Endodermal cell (in vitro differentiated cells): Measurements from ENCODE around the gene UEVLD. TPM values are rescaled to one million over a fixed set of nuclear protein-coding genes. Genes with fewer than 3 reads are reported as not detected.
"Not testable (repeated sequence)": the region's sequence is repeated elsewhere in the genome, so short reads cannot be mapped to it uniquely, and the experiment has no call there.

Experiments
- DNase-seq: peaks from one replicate; pipeline ENCODE4 v3.0.0-alpha.2; 2017
- H3K27ac ChIP-seq: 2 replicates; pipeline ENCODE4 v1.5.1; 2013; ENCODE audit warnings: mild to moderate bottlenecking, low read depth, low read length, moderate library complexity
- H3K27me3 ChIP-seq: 2 replicates; pipeline ENCODE4 v1.6.1; 2013; ENCODE audit warnings: mild to moderate bottlenecking, low read length, moderate library complexity; ENCODE audit not compliant: insufficient read depth, control insufficient read depth, poor library complexity, severe bottlenecking
- H3K36me3 ChIP-seq: 2 replicates; pipeline ENCODE4 v1.7.0; 2013; ENCODE audit warnings: mild to moderate bottlenecking, low read length, moderate library complexity; ENCODE audit not compliant: control insufficient read depth, insufficient read depth
- H3K4me1 ChIP-seq: one replicate; pipeline ENCODE4 v1.7.0; 2013; ENCODE audit warnings: low read length; ENCODE audit not compliant: control insufficient read depth, insufficient read depth
- H3K4me3 ChIP-seq: 2 replicates; pipeline ENCODE4 v1.5.1; 2013; ENCODE audit warnings: mild to moderate bottlenecking, low read length, moderate library complexity
- H3K9ac ChIP-seq: 2 replicates; pipeline ENCODE4 v1.6.1; 2013; ENCODE audit warnings: mild to moderate bottlenecking, low read length, moderate library complexity; ENCODE audit not compliant: poor library complexity, severe bottlenecking; ENCODE audit errors: extremely low read depth
- H3K9me3 ChIP-seq: 2 replicates; pipeline ENCODE4 v1.6.1; 2013; ENCODE audit warnings: mild to moderate bottlenecking, low read length, moderate library complexity; ENCODE audit not compliant: control insufficient read depth
- H3K27ac Mint-ChIP-seq: 2 replicates; pipeline ENCODE4 v1.8.0; 2020; ENCODE audit warnings: mixed read lengths
- H3K27me3 Mint-ChIP-seq: 2 replicates; pipeline ENCODE4 v1.8.0; 2021; ENCODE audit warnings: mild to moderate bottlenecking, mixed read lengths; ENCODE audit not compliant: insufficient read depth
- H3K36me3 Mint-ChIP-seq: 2 replicates; pipeline ENCODE4 v1.8.0; 2020; ENCODE audit warnings: low read depth, mixed read lengths
- H3K4me1 Mint-ChIP-seq: 2 replicates; pipeline ENCODE4 v1.8.0; 2020; ENCODE audit warnings: mixed read lengths
- H3K4me3 Mint-ChIP-seq: 2 replicates; pipeline ENCODE4 v1.8.0; 2020; ENCODE audit warnings: mild to moderate bottlenecking, moderate library complexity, mixed read lengths
- H3K9me3 Mint-ChIP-seq: 2 replicates; pipeline ENCODE4 v1.8.0; 2020; ENCODE audit warnings: mild to moderate bottlenecking, mixed read lengths
- WGBS, 2 experiments: methylation state at CpG; one replicate each; pipeline versions ENCODE4 v1.1.5 to v1.1.7; 2013; ENCODE audit warnings: missing lambda C conversion rate in 2 of 2, mixed read lengths in 1 of 2; ENCODE audit not compliant: insufficient coverage in 1 of 2, insufficient read length in 1 of 2; 5-methylcytosine and 5-hydroxymethylcytosine counted together
- total RNA-seq, 2 donors: library from RNA; stranded (reverse); fragmentation: NEBNext Ultra II Directional in 1 of 2; extraction: Animal tissue kit (Norgen Biotek cat#: 25700) in 1 of 2; gene quantifications; 2 replicates in 1 of 2; 3 replicates in 1 of 2; pipeline ENCODE4 v1.2.1, GENCODE V29; 2021
- TF ChIP-seq, protein P1 (sequence below): fragments of 200-600 bp; sonication (generic); conservative IDR thresholded peaks from 2 replicates; pipeline ENCODE4 v1.5.0; 2021; ENCODE audit warnings: antibody characterized with exemption, mild to moderate bottlenecking

The UEVLD gene
- total RNA-seq, 2 donors from 2014 or later = 14.4 to 15.0 TPM

- Mint-ChIP-seq H3K9me3 (no peaks in the 10 kb centered on the region), H3K36me3 (peaks cover 36% of the 10 kb centered on the region), H3K4me1 (peaks cover 5% of the 10 kb centered on the region), H3K4me3 (no peak within 1 kb of the TSS), H3K27me3 (no peaks in the 10 kb centered on the region), H3K27ac (no peak within 1 kb of the TSS)
- no peak for DNase-seq
- H3K36me3 ChIP-seq = peaks cover 24% of the 10 kb centered on the region
- H3K27me3 ChIP-seq = no peaks in the 10 kb centered on the region
- 89 to 93% methylated on average over 6 of the region's 7 CpGs for WGBS, 2 experiments
- peaks cover 3% of the 10 kb centered on the region for H3K4me1 ChIP-seq
- no peak within 1 kb of the TSS for H3K4me3 ChIP-seq
- no peaks in the 10 kb centered on the region for H3K9me3 ChIP-seq
- no peak within 1 kb of the TSS for H3K9ac ChIP-seq
- no peak within 1 kb of the TSS for H3K27ac ChIP-seq
- TF ChIP-seq, protein P1, sequence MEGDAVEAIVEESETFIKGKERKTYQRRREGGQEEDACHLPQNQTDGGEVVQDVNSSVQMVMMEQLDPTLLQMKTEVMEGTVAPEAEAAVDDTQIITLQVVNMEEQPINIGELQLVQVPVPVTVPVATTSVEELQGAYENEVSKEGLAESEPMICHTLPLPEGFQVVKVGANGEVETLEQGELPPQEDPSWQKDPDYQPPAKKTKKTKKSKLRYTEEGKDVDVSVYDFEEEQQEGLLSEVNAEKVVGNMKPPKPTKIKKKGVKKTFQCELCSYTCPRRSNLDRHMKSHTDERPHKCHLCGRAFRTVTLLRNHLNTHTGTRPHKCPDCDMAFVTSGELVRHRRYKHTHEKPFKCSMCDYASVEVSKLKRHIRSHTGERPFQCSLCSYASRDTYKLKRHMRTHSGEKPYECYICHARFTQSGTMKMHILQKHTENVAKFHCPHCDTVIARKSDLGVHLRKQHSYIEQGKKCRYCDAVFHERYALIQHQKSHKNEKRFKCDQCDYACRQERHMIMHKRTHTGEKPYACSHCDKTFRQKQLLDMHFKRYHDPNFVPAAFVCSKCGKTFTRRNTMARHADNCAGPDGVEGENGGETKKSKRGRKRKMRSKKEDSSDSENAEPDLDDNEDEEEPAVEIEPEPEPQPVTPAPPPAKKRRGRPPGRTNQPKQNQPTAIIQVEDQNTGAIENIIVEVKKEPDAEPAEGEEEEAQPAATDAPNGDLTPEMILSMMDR = no peak
Observed at GRCh38 chr11:18599739-18600230, 11.3 kb upstream of the UEVLD start, which contains the start of gene MISFA. MISFA (plus strand) TSS chr11:18599789; CDS start chr11:18599929, 140 bp downstream.

DNA sequence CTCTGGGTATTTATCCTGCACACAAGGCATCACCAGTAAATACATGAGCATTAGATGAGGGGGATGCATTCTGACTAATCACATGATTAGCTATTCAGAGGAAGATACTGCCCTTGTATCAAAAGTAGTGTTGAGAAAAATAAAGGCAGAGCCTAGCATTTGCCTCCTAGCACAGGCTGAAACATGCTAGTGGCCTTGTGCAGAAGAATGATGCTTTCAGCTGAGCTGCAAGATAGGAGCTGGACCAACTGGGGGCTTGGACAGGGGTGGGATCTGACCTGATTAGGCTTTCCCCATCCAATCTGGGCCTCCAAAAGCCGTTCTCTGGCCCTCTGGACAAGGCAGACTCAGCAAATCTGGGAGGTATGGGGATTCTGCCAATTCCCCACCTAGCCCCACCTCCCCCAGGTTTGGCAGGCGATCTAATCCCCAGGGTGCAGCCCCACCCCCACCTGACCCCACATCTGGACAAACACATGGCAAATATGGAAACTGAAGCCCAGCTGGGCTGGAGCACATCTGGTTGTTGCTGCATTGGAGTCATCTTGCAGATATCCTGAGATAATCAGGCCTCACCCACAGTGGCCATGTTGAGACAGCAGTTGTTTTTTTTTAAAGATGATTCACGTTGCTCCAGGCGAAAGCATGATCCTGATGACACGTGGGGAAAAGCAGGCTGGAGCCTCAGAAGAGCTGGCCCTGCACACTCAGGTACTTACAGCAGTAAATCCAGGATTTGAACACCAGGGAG is 6.6 kb upstream of the UEVLD start:
- DNase-seq = no peak
- H3K27ac ChIP-seq = no peak overlapping the region
- H3K9ac ChIP-seq = no peak overlapping the region
- H3K4me1 ChIP-seq = no peaks in the 10 kb centered on the region
- no peaks in the 10 kb centered on the region for H3K27me3 ChIP-seq
- H3K4me1 Mint-ChIP-seq = no peaks in the 10 kb centered on the region
- no peak overlapping the region for H3K4me3 ChIP-seq
- H3K27me3 Mint-ChIP-seq = no peaks in the 10 kb centered on the region
- peaks cover 20% of the 10 kb centered on the region for H3K36me3 ChIP-seq
- H3K4me3 Mint-ChIP-seq = no peak overlapping the region
- no peaks in the 10 kb centered on the region for H3K9me3 ChIP-seq
- peaks cover 28% of the 10 kb centered on the region for H3K36me3 Mint-ChIP-seq
- TF ChIP-seq, protein P1 = no peak
- 51 to 69% methylated on average over 3 to 5 of the region's 5 CpGs for WGBS, 2 experiments
- H3K9me3 Mint-ChIP-seq = no peaks in the 10 kb centered on the region
- no peak overlapping the region for H3K27ac Mint-ChIP-seq

GRCh38 chr11:18594088-18594487 is 5.6 kb upstream of the UEVLD start:
- H3K27me3 Mint-ChIP-seq, H3K4me3 ChIP-seq, H3K9ac ChIP-seq, H3K9me3 Mint-ChIP-seq, H3K4me3 Mint-ChIP-seq, H3K4me1 Mint-ChIP-seq, H3K9me3 ChIP-seq, H3K27ac Mint-ChIP-seq, H3K4me1 ChIP-seq, DNase-seq, H3K27me3 ChIP-seq, H3K27ac ChIP-seq: not testable (repeated sequence)
- H3K36me3 ChIP-seq = peaks cover 20% of the 10 kb centered on the region
- WGBS, 2 experiments = 90 to 100% methylated on average over 2 to 3 of the region's 5 CpGs
- peaks cover 28% of the 10 kb centered on the region for H3K36me3 Mint-ChIP-seq
